GM23248 (cell line): Measurements from ENCODE around the gene SPEG. TPM values are rescaled to one million over a fixed set of nuclear protein-coding genes. Genes with fewer than 3 reads are reported as not detected.
A peak's percentile ranks its signal among the peaks of the same experiment; 100 is the strongest.

Experiments used
- DNase-seq: peaks from one replicate; pipeline ENCODE4 v3.0.0-alpha.2; 2015
- H2AFZ ChIP-seq: fragments of 200-600 bp; sonication (generic); 2 replicates; pipeline ENCODE4 v1.6.1; 2016; ENCODE audit warnings: antibody characterized with exemption
- H3F3A ChIP-seq: fragments of 200-600 bp; sonication (generic); 2 replicates; pipeline ENCODE4 v1.6.1; 2016; ENCODE audit warnings: mild to moderate bottlenecking, antibody characterized with exemption, mixed run types; ENCODE audit not compliant: insufficient read depth
- H3K27ac ChIP-seq: fragments of 200-600 bp; sonication (generic); 2 replicates; pipeline ENCODE4 v1.5.1; 2016; ENCODE audit warnings: mild to moderate bottlenecking
- H3K27me3 ChIP-seq: fragments of 200-600 bp; sonication (generic); replicated peaks from 2 replicates; pipeline ENCODE4 v1.6.1; 2016; ENCODE audit warnings: mild to moderate bottlenecking; ENCODE audit not compliant: insufficient read depth
- H3K36me3 ChIP-seq: fragments of 200-600 bp; sonication (generic); 2 replicates; pipeline ENCODE4 v1.6.1; 2016; ENCODE audit warnings: low read depth, mild to moderate bottlenecking
- H3K4me1 ChIP-seq: fragments of 200-600 bp; sonication (generic); 2 replicates; pipeline ENCODE4 v1.6.1; 2016; ENCODE audit warnings: mild to moderate bottlenecking; ENCODE audit not compliant: insufficient read depth
- H3K4me2 ChIP-seq: fragments of 200-600 bp; sonication (generic); one replicate; pipeline ENCODE4 v1.6.1; 2016; ENCODE audit warnings: mild to moderate bottlenecking; ENCODE audit not compliant: unreplicated experiment
- H3K4me3 ChIP-seq: fragments of 200-600 bp; sonication (generic); 2 replicates; pipeline ENCODE4 v1.5.1; 2016; ENCODE audit warnings: mild to moderate bottlenecking
- H3K79me2 ChIP-seq: fragments of 200-600 bp; sonication (generic); 2 replicates; pipeline ENCODE4 v1.6.1; 2016; ENCODE audit warnings: mild to moderate bottlenecking; ENCODE audit not compliant: insufficient read depth
- H3K9ac ChIP-seq: fragments of 200-600 bp; sonication (generic); 2 replicates; pipeline ENCODE4 v1.6.1; 2016; ENCODE audit warnings: mild to moderate bottlenecking
- H3K9me2 ChIP-seq: fragments of 200-600 bp; sonication (generic); 2 replicates; pipeline ENCODE4 v1.6.1; 2016; ENCODE audit warnings: mixed run types, mild to moderate bottlenecking, moderate library complexity; ENCODE audit not compliant: insufficient read depth
- H3K9me3 ChIP-seq: fragments of 200-600 bp; sonication (generic); one replicate; pipeline ENCODE4 v1.6.1; 2017; ENCODE audit warnings: low read depth
- H4K20me1 ChIP-seq: fragments of 200-600 bp; sonication (generic); 2 replicates; pipeline ENCODE4 v1.6.0; 2016; ENCODE audit not compliant: insufficient read depth
- EZH2 ChIP-seq: fragments of 200-600 bp; sonication (generic); IDR thresholded peaks from 2 replicates; pipeline ENCODE4 v1.6.1; 2018; ENCODE audit warnings: antibody characterized with exemption, mild to moderate bottlenecking; ENCODE audit not compliant: insufficient read depth, poor library complexity, severe bottlenecking
- EZH2phosphoT487 ChIP-seq: fragments of 200-600 bp; sonication (generic); IDR thresholded peaks from 2 replicates; pipeline ENCODE4 v1.6.1; 2018; ENCODE audit warnings: antibody characterized with exemption, moderate library complexity, mild to moderate bottlenecking, low read depth; ENCODE audit not compliant: insufficient read depth
- WGBS, 2 experiments: methylation state at CpG; one replicate each; pipeline ENCODE4 v1.1.6; 2015 to 2017; ENCODE audit warnings: low lambda C conversion rate in 2 of 2, low coverage in 1 of 2; ENCODE audit errors: missing lambda C conversion rate in 2 of 2; 5-methylcytosine and 5-hydroxymethylcytosine counted together
- in situ Hi-C: fragments of 300-500 bp; cut with MboI; formaldehyde crosslinking; loops from 2 replicates; pipeline ENCODE4 v1.15.0; 2020
- polyA plus RNA-seq: library from polyadenylated mRNA; unstranded; fragments of >200 nt; fragmentation: Nextera tagmentation; extraction: Ambion mirVana; gene quantifications from 2 replicates; pipeline ENCODE4 v1.2.1, GENCODE V29; 2016
- total RNA-seq: library from RNA; depleted of rRNA; stranded (reverse); fragments of >200 nt; shearing (Covaris generic); gene quantifications from 2 replicates; pipeline ENCODE4 v1.2.3, GENCODE V29; 2014

Gene SPEG
- total and polyA plus RNA-seq, 2 experiments from 2014 or later, result 9.4 to 26.5 TPM

- H3K9me2 ChIP-seq, result no peaks in the 10 kb centered on the region
- no peaks in the 10 kb centered on the region for H3K27me3 ChIP-seq
- H3K9me3 ChIP-seq, result no peaks in the 10 kb centered on the region
- H3K4me1 ChIP-seq, result no peaks in the 10 kb centered on the region
- no peaks in the 10 kb centered on the region for H4K20me1 ChIP-seq
- no peak overlapping the region for H3K9ac ChIP-seq
- no peaks in the 10 kb centered on the region for H3K36me3 ChIP-seq
- WGBS, 2 experiments, result 78 to 79% methylated on average over 14 of the region's 14 CpGs
- no peaks in the 10 kb centered on the region for H3K79me2 ChIP-seq
- no peaks in the 10 kb centered on the region for H3F3A ChIP-seq
- peak overlapping the region; percentile 33; the same call in 1 of the 2 replicates for H3K27ac ChIP-seq
- H3K4me3 ChIP-seq, result no peak overlapping the region
- no peak for DNase-seq
- no peak overlapping the region for H3K4me2 ChIP-seq
- TF ChIP-seq EZH2 (no peak), EZH2phosphoT487 (no peak)
- in situ Hi-C loops, result no loop called here
- no peak overlapping the region for H2AFZ ChIP-seq
Measured at GRCh38 chr2:219423652-219424377, 10.8 kb upstream of the SPEG start.

GRCh38 chr2:219425238-219426067 is 9.2 kb upstream of the SPEG start:
- DNase-seq, result no peak
- Histone ChIP-seq H3F3A (no peaks in the 10 kb centered on the region), H3K4me3 (no peak overlapping the region), H3K27ac (no peak overlapping the region), H3K9me2 (no peaks in the 10 kb centered on the region), H3K9me3 (no peaks in the 10 kb centered on the region), H3K9ac (no peak overlapping the region), H4K20me1 (no peaks in the 10 kb centered on the region), H3K4me1 (no peaks in the 10 kb centered on the region), H3K4me2 (no peak overlapping the region), H3K79me2 (no peaks in the 10 kb centered on the region), H2AFZ (no peak overlapping the region), H3K36me3 (no peaks in the 10 kb centered on the region), H3K27me3 (no peaks in the 10 kb centered on the region)
- 73 to 79% methylated on average over 7 to 8 of the region's 8 CpGs for WGBS, 2 experiments
- TF ChIP-seq EZH2phosphoT487 (no peak), EZH2 (no peak)
- in situ Hi-C loops, result no loop called here

GRCh38 chr2:219426068-219426443 is 8.6 kb upstream of the SPEG start:
- in situ Hi-C loops, result no loop called here
- no peaks in the 10 kb centered on the region for H3K36me3 ChIP-seq
- TF ChIP-seq EZH2 (no peak), EZH2phosphoT487 (no peak)

GRCh38 chr2:219426534-219427136 is 8.0 kb upstream of the SPEG start:
- Histone ChIP-seq H3K36me3 (no peaks in the 10 kb centered on the region), H3K9ac (no peak overlapping the region), H3K27me3 (no peaks in the 10 kb centered on the region)

More at GRCh38 chr2:219426068-219426443, 8.6 kb upstream of the SPEG start:
- WGBS, 2 experiments, result 67 to 72% methylated on average over 7 of the region's 7 CpGs
- Histone ChIP-seq H2AFZ (no peak overlapping the region), H3K9me2 (no peaks in the 10 kb centered on the region), H3K4me2 (no peak overlapping the region), H3K27me3 (no peaks in the 10 kb centered on the region), H3K9ac (no peak overlapping the region), H3K27ac (no peak overlapping the region), H3K4me3 (no peak overlapping the region), H3F3A (no peaks in the 10 kb centered on the region), H4K20me1 (no peaks in the 10 kb centered on the region), H3K79me2 (no peaks in the 10 kb centered on the region), H3K4me1 (no peaks in the 10 kb centered on the region), H3K9me3 (no peaks in the 10 kb centered on the region)
- DNase-seq, result no peak

More at GRCh38 chr2:219426534-219427136, 8.0 kb upstream of the SPEG start:
- H3K9me2 ChIP-seq, result no peaks in the 10 kb centered on the region
- H3K9me3 ChIP-seq, result no peaks in the 10 kb centered on the region
- H3K4me3 ChIP-seq, result no peak overlapping the region
- DNase-seq, result no peak
- TF ChIP-seq EZH2phosphoT487 (no peak), EZH2 (no peak)
- in situ Hi-C loops, result no loop called here
- no peaks in the 10 kb centered on the region for H3K79me2 ChIP-seq
- no peak overlapping the region for H3K27ac ChIP-seq
- H4K20me1 ChIP-seq, result no peaks in the 10 kb centered on the region
- no peaks in the 10 kb centered on the region for H3F3A ChIP-seq
- 68 to 80% methylated on average over 7 of the region's 7 CpGs for WGBS, 2 experiments
- no peak overlapping the region for H3K4me2 ChIP-seq
- no peaks in the 10 kb centered on the region for H3K4me1 ChIP-seq
- no peak overlapping the region for H2AFZ ChIP-seq
